Brain microvascular endothelial cell (primary cell): ENCODE data around the gene NEU1.
"Not testable (repeated sequence)": the region's sequence is repeated elsewhere in the genome, so short reads cannot be mapped to it uniquely, and the experiment has no call there.

Source experiments
- DNase-seq: peaks from one replicate; pipeline ENCODE4 v3.0.0-alpha.2; 2020
- H3K27ac ChIP-seq: fragments of 250-450 bp; sonication (Bioruptor Pico); 2 replicates; pipeline ENCODE4 v1.5.1; 2020; ENCODE audit warnings: mild to moderate bottlenecking, moderate library complexity
- H3K27me3 ChIP-seq: fragments of 250-450 bp; sonication (Bioruptor Pico); replicated peaks from 2 replicates; pipeline ENCODE4 v1.5.1; 2020; ENCODE audit warnings: mild to moderate bottlenecking
- H3K36me3 ChIP-seq: fragments of 250-450 bp; sonication (Bioruptor Pico); replicated peaks from 2 replicates; pipeline ENCODE4 v1.5.1; 2020; ENCODE audit warnings: mild to moderate bottlenecking
- H3K4me3 ChIP-seq: 2 replicates; pipeline ENCODE4 v1.5.1; 2011; ENCODE audit warnings: low read depth, mild to moderate bottlenecking, control low read depth, low read length, moderate library complexity
- CTCF ChIP-seq: IDR thresholded peaks from 2 replicates; pipeline ENCODE4 v1.5.1; 2011; ENCODE audit warnings: low read depth, mild to moderate bottlenecking, moderate library complexity, low read length, control low read depth, inconsistent platforms; ENCODE audit errors: missing control alignments
- in situ Hi-C: cut with HindIII; loops from 2 replicates; pipeline ENCODE4 v1.10.0; 2017; ENCODE audit warnings: low sequenced_read_pairs, low pct_ligation_motif_present

The NEU1 gene

GRCh38 chr6:31858707-31859106, 3.9 kb downstream of the NEU1 start:
- TF ChIP-seq CTCF = no peak
- Histone ChIP-seq H3K4me3 (no peak overlapping the region), H3K36me3 (peaks cover 20% of the 10 kb centered on the region), H3K27ac (no peak overlapping the region), H3K27me3 (no peaks in the 10 kb centered on the region)
- no peak for DNase-seq
- in situ Hi-C loops = no loop called here

GRCh38 chr6:31857774-31858173, 4.8 kb downstream of the NEU1 start:
- in situ Hi-C loops, H3K4me3 ChIP-seq, H3K27ac ChIP-seq, DNase-seq, H3K27me3 ChIP-seq: not testable (repeated sequence)
- peaks cover 20% of the 10 kb centered on the region for H3K36me3 ChIP-seq

- in situ Hi-C loops, H3K27me3 ChIP-seq, H3K36me3 ChIP-seq, H3K27ac ChIP-seq, H3K4me3 ChIP-seq, DNase-seq: not testable (repeated sequence)
Observed at GRCh38 chr6:31851980-31852718, 10.5 kb downstream of the NEU1 start.

- in situ Hi-C loops = no loop called here
- DNase-seq = no peak
- Histone ChIP-seq H3K27ac (no peak overlapping the region), H3K4me3 (no peak overlapping the region), H3K36me3 (no peaks in the 10 kb centered on the region), H3K27me3 (no peaks in the 10 kb centered on the region)
- no peak for TF ChIP-seq CTCF
Observed at GRCh38 chr6:31851485-31851832, 11.2 kb downstream of the NEU1 start.

GRCh38 chr6:31850765-31851484, 11.7 kb downstream of the NEU1 start:
- DNase-seq = no peak
- Histone ChIP-seq H3K36me3 (no peaks in the 10 kb centered on the region), H3K27me3 (no peaks in the 10 kb centered on the region), H3K4me3 (no peak overlapping the region), H3K27ac (no peak overlapping the region)
- TF ChIP-seq CTCF = no peak
- in situ Hi-C loops = no loop called here

- in situ Hi-C loops = no loop called here
- Histone ChIP-seq H3K36me3 (no peaks in the 10 kb centered on the region), H3K4me3 (no peak overlapping the region), H3K27ac (no peak overlapping the region), H3K27me3 (no peaks in the 10 kb centered on the region)
- no peak for TF ChIP-seq CTCF
- no peak for DNase-seq
Observed at GRCh38 chr6:31847276-31847978, 15.2 kb downstream of the NEU1 start.
